HepG2 (cell line): ENCODE data around the gene HLA-DQA1. TPM values are rescaled to one million over a fixed set of nuclear protein-coding genes. Genes with fewer than 3 reads are reported as not detected.

Experiments
- ATAC-seq: fragments of 200-7000 bp; cut with Tn5 transposase; 3 replicates; pipeline ENCODE4 v1.9.1; 2020; ENCODE audit warnings: mild to moderate bottlenecking, moderate library complexity
- BruUV-seq: library from RNA; stranded (reverse); fragments of 400-500 nt; replicated peaks from 2 replicates; lab custom pipeline; 2021; lab: Mats Ljungman, UMichigan
- CTCF ChIA-PET: fragments of 300-600 bp; formaldehyde crosslinking; extraction: SDS; loops from one replicate; lab custom pipeline; 2021; ENCODE audit warnings: low total read pairs, inconsistent platforms, low intra/inter-chr PET ratio; lab: Yijun Ruan, JAX
- POLR2A ChIA-PET: fragments of 350-600 bp; sonication (Branson Sonifier 250); formaldehyde crosslinking; loops from one replicate; lab custom pipeline; 2020; ENCODE audit warnings: antibody characterized with exemption, inconsistent platforms; lab: Yijun Ruan, JAX
- DNase-seq: peaks from one replicate; pipeline ENCODE4 v3.0.0-alpha.2; 2015; ENCODE audit warnings: low spot score
- FAIRE-seq: peaks from 3 replicates; lab custom pipeline; 2011; peaks lifted over from hg19 to GRCh38; lab: Jason Lieb, UNC
- H2AFZ ChIP-seq: one replicate; pipeline ENCODE4 v1.6.1; 2011; ENCODE audit warnings: low read length, inconsistent platforms
- H3K27ac ChIP-seq: fragments of 300-600 bp; 3 replicates; pipeline ENCODE4 v1.8.0; 2011; ENCODE audit warnings: mixed run types, mild to moderate bottlenecking, mixed read lengths, low read length, inconsistent platforms; ENCODE audit not compliant: insufficient read depth; ENCODE audit errors: extremely low read length
- H3K27me3 ChIP-seq, 2 experiments: fragments of 200-600 bp in 1 of 2; 2 replicates in 1 of 2; 3 replicates in 1 of 2; pipeline versions ENCODE4 v1.6.0 to v1.8.0; 2011; ENCODE audit warnings: low read length in 2 of 2, mild to moderate bottlenecking in 2 of 2, moderate library complexity in 2 of 2, inconsistent platforms in 1 of 2; ENCODE audit not compliant: insufficient read depth in 2 of 2, control insufficient read depth in 1 of 2
- H3K36me3 ChIP-seq, 2 experiments: fragments of 200-600 bp in 1 of 2; replicated peaks in 1 of 2; 2 replicates in 1 of 2; 3 replicates in 1 of 2; pipeline versions ENCODE4 v1.5.1 to v1.8.0; 2011; ENCODE audit warnings: low read length in 2 of 2, inconsistent platforms in 1 of 2; ENCODE audit not compliant: insufficient read depth in 2 of 2, control insufficient read depth in 1 of 2
- H3K4me1 ChIP-seq: 2 replicates; pipeline ENCODE4 v1.5.1; 2012; ENCODE audit warnings: low read length, inconsistent platforms; ENCODE audit not compliant: insufficient read depth
- H3K4me2 ChIP-seq: 2 replicates; pipeline ENCODE4 v1.6.0; 2011; ENCODE audit warnings: low read depth, low read length, inconsistent platforms
- H3K4me3 ChIP-seq, 3 experiments: fragments of 200-600 bp in 1 of 3; sonication (generic), shearing (Covaris generic) in 1 of 3; replicated peaks in 1 of 3; 2 replicates each; pipeline ENCODE4 v1.5.1; 2011 to 2016; ENCODE audit warnings: low read length in 3 of 3, inconsistent platforms in 2 of 3, low read depth in 2 of 3, mild to moderate bottlenecking in 2 of 3, control low read depth in 1 of 3, mixed read lengths in 1 of 3; ENCODE audit not compliant: insufficient read depth in 1 of 3
- H3K79me2 ChIP-seq: one replicate; pipeline ENCODE4 v1.6.1; 2011; ENCODE audit warnings: low read length, inconsistent platforms; ENCODE audit not compliant: insufficient read depth
- H3K9ac ChIP-seq: 2 replicates; pipeline ENCODE4 v1.6.0; 2011; ENCODE audit warnings: mild to moderate bottlenecking, low read depth, low read length, inconsistent platforms; ENCODE audit not compliant: insufficient read depth
- H3K9me3 ChIP-seq: 2 replicates; pipeline ENCODE4 v1.5.1; 2012; ENCODE audit warnings: mild to moderate bottlenecking, low read length
- H4K20me1 ChIP-seq: 2 replicates; pipeline ENCODE4 v1.6.0; 2011; ENCODE audit warnings: inconsistent platforms, mild to moderate bottlenecking, low read length, moderate library complexity; ENCODE audit not compliant: insufficient read depth
- FOXP1 ChIP-seq, 2 experiments: fragments of 450-650 bp in 1 of 2; IDR thresholded peaks; 2 replicates each; pipeline ENCODE4 v1.6.1; 2017 to 2018; ENCODE audit warnings: antibody characterized with exemption in 1 of 2
- NR2F1 ChIP-seq, 2 experiments: fragments of 450-650 bp in 1 of 2; formaldehyde crosslinking in 1 of 2; IDR thresholded peaks; 2 replicates each; pipeline versions ENCODE4 v1.5.0 to v1.6.1; 2016 to 2020; ENCODE audit warnings: mild to moderate bottlenecking in 1 of 2, missing compliant biosample characterization in 1 of 2, missing genetic modification reagents in 1 of 2, moderate library complexity in 1 of 2
- ZNF33B ChIP-seq: sonication (generic); formaldehyde crosslinking; IDR thresholded peaks from 2 replicates; pipeline ENCODE4 v1.5.1; 2020; ENCODE audit warnings: mild to moderate bottlenecking, missing genetic modification reagents
- ZNF644 ChIP-seq: IDR thresholded peaks from 2 replicates; pipeline ENCODE4 v1.6.1; 2016; ENCODE audit warnings: low read depth
- WGBS: methylation state at CpG from one replicate; pipeline ENCODE4 v1.1.6; 2017; ENCODE audit warnings: low lambda C conversion rate; 5-methylcytosine and 5-hydroxymethylcytosine counted together
- in situ Hi-C: cut with HindIII; loops from 2 replicates; pipeline ENCODE4 v1.10.0; 2017; ENCODE audit warnings: low pct_unique_long_range_greater_than_20kb; ENCODE audit not compliant: extremely low pct_ligation_motif_present
- intact Hi-C: fragments of 100-400 bp; cut with micrococcal nuclease; formaldehyde crosslinking; loops from one replicate; pipeline ENCODE4 v1.10.0; 2022; ENCODE audit not compliant: unreplicated experiment
- polyA plus RNA-seq, 8 experiments: library from polyadenylated mRNA; depleted of rRNA in 3 of 8; stranded (reverse) in 7 of 8; unstranded in 1 of 8; fragments of >200 nt; fragmentation: Illumina TruSeq in 4 of 8; extraction: Trizol in 4 of 8; gene quantifications; 2 replicates each; pipeline versions ENCODE4 v1.2.1 to v1.2.3, GENCODE V29; 2011 to 2016; ENCODE audit warnings: low read depth in 4 of 8, missing spikeins in 1 of 8, mixed read lengths in 1 of 8; ENCODE audit not compliant: insufficient read depth in 1 of 8
- total RNA-seq, 5 experiments: library from RNA; depleted of rRNA; stranded (reverse); fragments of >200 nt; fragmentation: Illumina TruSeq; extraction: Trizol; gene quantifications; 2 replicates each; pipeline ENCODE4 v1.2.3, GENCODE V29; 2016; ENCODE audit warnings: low read depth in 1 of 5
- TF ChIP-seq, protein P1 (sequence below): sonication (generic); formaldehyde crosslinking; IDR thresholded peaks from 2 replicates; pipeline ENCODE4 v1.8.0; 2022; ENCODE audit warnings: missing genetic modification reagents, low read depth, mild to moderate bottlenecking, borderline replicate concordance
- TF ChIP-seq, protein P2 (sequence below): sonication (generic); formaldehyde crosslinking; IDR thresholded peaks from 2 replicates; pipeline ENCODE4 v1.9.0; 2021; ENCODE audit warnings: mild to moderate bottlenecking, missing genetic modification reagents

Gene HLA-DQA1
- total and polyA plus RNA-seq, 2 of the 13 experiments (the other 11 are each of a cell fraction or from before 2014, with no cell fraction given) = not detected

DNA sequence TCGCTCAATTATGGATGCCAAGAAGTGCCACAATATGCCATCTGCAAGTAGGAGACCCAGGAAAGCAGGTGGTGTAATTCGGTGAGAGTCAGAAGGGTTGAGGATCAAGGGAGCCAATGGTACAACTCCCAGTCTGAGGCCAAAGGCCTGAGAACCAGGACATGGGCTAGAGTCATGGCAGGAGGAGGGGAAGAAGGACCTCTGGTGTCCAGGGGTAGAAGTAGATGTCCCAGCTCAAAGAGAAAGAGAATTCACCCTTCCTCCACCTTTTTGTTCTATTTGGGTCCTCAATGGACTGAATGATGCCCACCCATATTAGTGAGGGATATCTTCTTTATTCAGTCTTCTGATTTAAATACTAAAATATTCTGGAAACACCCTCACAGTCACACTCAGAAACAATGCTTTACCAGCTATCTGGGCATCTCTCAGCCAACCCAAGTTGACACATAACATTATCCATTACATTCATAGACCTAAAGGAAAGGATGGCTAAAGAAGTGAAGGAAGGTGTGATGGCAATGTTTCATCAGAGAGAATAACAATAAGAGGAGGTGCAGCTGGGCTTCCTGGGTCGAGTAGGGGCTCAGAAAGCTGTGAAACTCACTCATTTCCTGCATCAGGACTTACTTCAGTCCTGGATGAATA lies 21.2 kb upstream of the HLA-DQA1 start:
- no TSS peak for BruUV-seq
- ChIA-PET CTCF (no interaction called here), POLR2A (no interaction called here)
- H3K4me1 ChIP-seq = no peaks in the 10 kb centered on the region
- H4K20me1 ChIP-seq = no peaks in the 10 kb centered on the region
- intact Hi-C loops (no loop called here), in situ Hi-C loops (no loop called here)
- no peaks in the 10 kb centered on the region for H3K79me2 ChIP-seq
- WGBS = 8% methylated on average over 3 of the region's 3 CpGs
- no peak overlapping the region for H2AFZ ChIP-seq
- DNase-seq = no peak
- H3K36me3 ChIP-seq = no peaks in the 10 kb centered on the region
- no peak for FAIRE-seq
- no peak overlapping the region for H3K4me2 ChIP-seq
- no peak overlapping the region for H3K9ac ChIP-seq
- H3K27ac ChIP-seq = no peak overlapping the region
- TF ChIP-seq, protein P1, sequence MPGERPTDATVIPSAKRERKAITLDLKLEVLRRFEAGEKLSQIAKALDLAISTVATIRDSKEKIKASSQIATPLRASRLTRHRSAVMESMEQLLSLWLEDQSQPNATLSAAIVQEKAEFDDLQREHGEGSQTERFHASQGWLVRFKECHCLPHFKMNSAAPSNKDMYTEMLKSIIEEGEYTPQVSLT (CRISPR knock-in tag) = no peak
- TF ChIP-seq NR2F1 (CRISPR knock-in tag; IDR thresholded peaks at IDR 0.05) (no peak), FOXP1 (IDR thresholded peaks at IDR 0.05) (no peak), FOXP1 (CRISPR knock-in tag; IDR thresholded peaks at IDR 0.05) (no peak), ZNF33B (CRISPR knock-in tag) (no peak), ZNF644 (CRISPR knock-in tag) (no peak)
- TF ChIP-seq, protein P2, sequence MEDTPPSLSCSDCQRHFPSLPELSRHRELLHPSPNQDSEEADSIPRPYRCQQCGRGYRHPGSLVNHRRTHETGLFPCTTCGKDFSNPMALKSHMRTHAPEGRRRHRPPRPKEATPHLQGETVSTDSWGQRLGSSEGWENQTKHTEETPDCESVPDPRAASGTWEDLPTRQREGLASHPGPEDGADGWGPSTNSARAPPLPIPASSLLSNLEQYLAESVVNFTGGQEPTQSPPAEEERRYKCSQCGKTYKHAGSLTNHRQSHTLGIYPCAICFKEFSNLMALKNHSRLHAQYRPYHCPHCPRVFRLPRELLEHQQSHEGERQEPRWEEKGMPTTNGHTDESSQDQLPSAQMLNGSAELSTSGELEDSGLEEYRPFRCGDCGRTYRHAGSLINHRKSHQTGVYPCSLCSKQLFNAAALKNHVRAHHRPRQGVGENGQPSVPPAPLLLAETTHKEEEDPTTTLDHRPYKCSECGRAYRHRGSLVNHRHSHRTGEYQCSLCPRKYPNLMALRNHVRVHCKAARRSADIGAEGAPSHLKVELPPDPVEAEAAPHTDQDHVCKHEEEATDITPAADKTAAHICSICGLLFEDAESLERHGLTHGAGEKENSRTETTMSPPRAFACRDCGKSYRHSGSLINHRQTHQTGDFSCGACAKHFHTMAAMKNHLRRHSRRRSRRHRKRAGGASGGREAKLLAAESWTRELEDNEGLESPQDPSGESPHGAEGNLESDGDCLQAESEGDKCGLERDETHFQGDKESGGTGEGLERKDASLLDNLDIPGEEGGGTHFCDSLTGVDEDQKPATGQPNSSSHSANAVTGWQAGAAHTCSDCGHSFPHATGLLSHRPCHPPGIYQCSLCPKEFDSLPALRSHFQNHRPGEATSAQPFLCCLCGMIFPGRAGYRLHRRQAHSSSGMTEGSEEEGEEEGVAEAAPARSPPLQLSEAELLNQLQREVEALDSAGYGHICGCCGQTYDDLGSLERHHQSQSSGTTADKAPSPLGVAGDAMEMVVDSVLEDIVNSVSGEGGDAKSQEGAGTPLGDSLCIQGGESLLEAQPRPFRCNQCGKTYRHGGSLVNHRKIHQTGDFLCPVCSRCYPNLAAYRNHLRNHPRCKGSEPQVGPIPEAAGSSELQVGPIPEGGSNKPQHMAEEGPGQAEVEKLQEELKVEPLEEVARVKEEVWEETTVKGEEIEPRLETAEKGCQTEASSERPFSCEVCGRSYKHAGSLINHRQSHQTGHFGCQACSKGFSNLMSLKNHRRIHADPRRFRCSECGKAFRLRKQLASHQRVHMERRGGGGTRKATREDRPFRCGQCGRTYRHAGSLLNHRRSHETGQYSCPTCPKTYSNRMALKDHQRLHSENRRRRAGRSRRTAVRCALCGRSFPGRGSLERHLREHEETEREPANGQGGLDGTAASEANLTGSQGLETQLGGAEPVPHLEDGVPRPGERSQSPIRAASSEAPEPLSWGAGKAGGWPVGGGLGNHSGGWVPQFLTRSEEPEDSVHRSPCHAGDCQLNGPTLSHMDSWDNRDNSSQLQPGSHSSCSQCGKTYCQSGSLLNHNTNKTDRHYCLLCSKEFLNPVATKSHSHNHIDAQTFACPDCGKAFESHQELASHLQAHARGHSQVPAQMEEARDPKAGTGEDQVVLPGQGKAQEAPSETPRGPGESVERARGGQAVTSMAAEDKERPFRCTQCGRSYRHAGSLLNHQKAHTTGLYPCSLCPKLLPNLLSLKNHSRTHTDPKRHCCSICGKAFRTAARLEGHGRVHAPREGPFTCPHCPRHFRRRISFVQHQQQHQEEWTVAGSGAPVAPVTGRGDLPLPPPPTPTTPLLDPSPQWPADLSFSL (CRISPR knock-in tag) = no peak
- ATAC-seq = no peak
- no peak overlapping the region for H3K4me3 ChIP-seq
- H3K9me3 ChIP-seq = no peaks in the 10 kb centered on the region
- H3K27me3 ChIP-seq = peaks cover 0 to 3% of the 10 kb centered on the region in 2 experiments; a peak in 1 of 5 replicates
